Thyroid gland (tissue), 4 donors: ENCODE data around the gene MAMLD1. TPM values are rescaled to one million over a fixed set of nuclear protein-coding genes. Genes with fewer than 3 reads are reported as not detected.

ENCODE experiments used
- DNase-seq, 2 donors: peaks; one replicate each; pipeline ENCODE4 v3.0.0-alpha.2; 2019
- H3K27ac ChIP-seq, 3 donors: fragments of 200-600 bp; sonication (generic); 1 replicate in 2 of 3; 2 replicates in 1 of 3; pipeline ENCODE4 v1.5.1; 2016 to 2019; ENCODE audit warnings: mild to moderate bottlenecking in 1 of 3, moderate library complexity in 1 of 3
- H3K27me3 ChIP-seq: fragments of 200-600 bp; sonication (generic); one replicate; pipeline ENCODE4 v1.5.1; 2019
- H3K36me3 ChIP-seq, 2 donors: fragments of 200-600 bp; sonication (generic); one replicate each; pipeline ENCODE4 v1.5.1; 2016 to 2019
- H3K4me1 ChIP-seq, 2 donors: fragments of 200-600 bp; sonication (generic); one replicate each; pipeline ENCODE4 v1.5.1; 2017 to 2019
- H3K4me3 ChIP-seq, 3 donors: fragments of 200-600 bp; sonication (generic); replicated peaks in 1 of 3; 1 replicate in 2 of 3; 2 replicates in 1 of 3; pipeline ENCODE4 v1.5.1; 2016; ENCODE audit warnings: mild to moderate bottlenecking in 1 of 3
- H3K9me3 ChIP-seq: fragments of 200-600 bp; sonication (generic); one replicate; pipeline ENCODE4 v1.5.1; 2017
- POLR2A ChIP-seq, 2 donors: fragments of 450-650 bp; IDR thresholded peaks; one replicate each; pipeline ENCODE4 v1.6.1; 2017; ENCODE audit warnings: antibody characterized with exemption in 2 of 2, mild to moderate bottlenecking in 2 of 2, moderate library complexity in 1 of 2
- WGBS, 2 donors: methylation state at CpG; one replicate each; pipeline ENCODE4 v1.1.5; 2017; 5-methylcytosine and 5-hydroxymethylcytosine counted together
- intact Hi-C: fragments of 100-400 bp; cut with DNase I; formaldehyde crosslinking; loops from one replicate; pipeline ENCODE4 v1.15.1; 2023
- total RNA-seq, 4 donors: library from RNA; depleted of rRNA; stranded (reverse); fragments of >200 nt; gene quantifications; one replicate each; pipeline ENCODE4 v1.2.3, GENCODE V29; 2016
- TF ChIP-seq, protein P1 (sequence below), 6 experiments: fragments of 200-600 bp in 3 of 6; fragments of 450-650 bp in 3 of 6; sonication (generic) in 3 of 6; IDR thresholded peaks; one replicate each; pipeline ENCODE4 v1.5.1; 2016 to 2019; ENCODE audit warnings: antibody characterized with exemption in 6 of 6, mild to moderate bottlenecking in 2 of 6, inconsistent platforms in 1 of 6, moderate library complexity in 1 of 6

Gene MAMLD1
- total RNA-seq, 4 donors from 2014 or later = 1.3 to 2.2 (median 1.8) TPM

GRCh38 chrX:150540965-150541364 is 177.8 kb downstream of the MAMLD1 start:
- WGBS, 2 donors = 88% methylated on average over 3 of the region's 6 CpGs; no CpG with 5 or more reads in 1 of the 2 donors
- intact Hi-C loops = no loop called here
- H3K4me3 ChIP-seq = no peak overlapping the region
- H3K9me3 ChIP-seq = no peaks in the 10 kb centered on the region
- no peaks in the 10 kb centered on the region for H3K36me3 ChIP-seq
- no peaks in the 10 kb centered on the region for H3K27me3 ChIP-seq
- TF ChIP-seq, protein P1, sequence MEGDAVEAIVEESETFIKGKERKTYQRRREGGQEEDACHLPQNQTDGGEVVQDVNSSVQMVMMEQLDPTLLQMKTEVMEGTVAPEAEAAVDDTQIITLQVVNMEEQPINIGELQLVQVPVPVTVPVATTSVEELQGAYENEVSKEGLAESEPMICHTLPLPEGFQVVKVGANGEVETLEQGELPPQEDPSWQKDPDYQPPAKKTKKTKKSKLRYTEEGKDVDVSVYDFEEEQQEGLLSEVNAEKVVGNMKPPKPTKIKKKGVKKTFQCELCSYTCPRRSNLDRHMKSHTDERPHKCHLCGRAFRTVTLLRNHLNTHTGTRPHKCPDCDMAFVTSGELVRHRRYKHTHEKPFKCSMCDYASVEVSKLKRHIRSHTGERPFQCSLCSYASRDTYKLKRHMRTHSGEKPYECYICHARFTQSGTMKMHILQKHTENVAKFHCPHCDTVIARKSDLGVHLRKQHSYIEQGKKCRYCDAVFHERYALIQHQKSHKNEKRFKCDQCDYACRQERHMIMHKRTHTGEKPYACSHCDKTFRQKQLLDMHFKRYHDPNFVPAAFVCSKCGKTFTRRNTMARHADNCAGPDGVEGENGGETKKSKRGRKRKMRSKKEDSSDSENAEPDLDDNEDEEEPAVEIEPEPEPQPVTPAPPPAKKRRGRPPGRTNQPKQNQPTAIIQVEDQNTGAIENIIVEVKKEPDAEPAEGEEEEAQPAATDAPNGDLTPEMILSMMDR (IDR thresholded peaks at IDR 0.05) = no peak
- no peak for TF ChIP-seq POLR2A (IDR thresholded peaks at IDR 0.05)
- DNase-seq = no peak
- peaks cover 4 to 14% of the 10 kb centered on the region in 2 donors for H3K4me1 ChIP-seq
- no peak overlapping the region for H3K27ac ChIP-seq

DNA sequence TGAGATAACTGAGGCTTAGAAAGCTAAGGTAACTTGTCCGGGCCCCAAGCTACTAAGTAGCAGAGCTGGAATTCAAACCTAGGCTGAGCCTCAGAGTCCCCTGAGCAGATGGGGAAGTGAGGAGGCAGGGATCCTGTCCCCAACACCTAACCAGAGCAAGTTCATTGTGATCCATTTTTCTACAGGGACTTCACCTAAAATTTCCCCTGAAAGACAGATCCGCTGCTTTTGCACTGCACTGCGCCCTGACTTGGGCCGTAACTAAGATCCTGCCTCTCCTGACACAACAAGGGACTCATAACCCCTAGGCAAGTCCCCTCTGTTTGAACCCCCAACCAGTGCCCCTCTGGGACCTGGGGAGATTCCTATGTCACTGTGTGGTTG is 179.7 kb downstream of the MAMLD1 start:
- Histone ChIP-seq H3K27ac (no peak overlapping the region), H3K9me3 (no peaks in the 10 kb centered on the region), H3K4me3 (no peak overlapping the region), H3K27me3 (no peaks in the 10 kb centered on the region), H3K4me1 (peaks cover 9 to 31% of the 10 kb centered on the region in 2 donors), H3K36me3 (no peaks in the 10 kb centered on the region)
- no peak for DNase-seq
- WGBS, 2 donors = 95 to 100% methylated on average over 3 of the region's 4 CpGs
- intact Hi-C loops = no loop called here
- TF ChIP-seq, protein P1 (IDR thresholded peaks at IDR 0.05) = no peak
- TF ChIP-seq POLR2A (IDR thresholded peaks at IDR 0.05) = no peak

- H3K27me3 ChIP-seq = no peaks in the 10 kb centered on the region
- H3K4me3 ChIP-seq = no peak overlapping the region
- H3K27ac ChIP-seq = no peak overlapping the region
- H3K9me3 ChIP-seq = no peaks in the 10 kb centered on the region
- intact Hi-C loops = no loop called here
- H3K36me3 ChIP-seq = no peaks in the 10 kb centered on the region
- no peak for TF ChIP-seq POLR2A (IDR thresholded peaks at IDR 0.05)
- TF ChIP-seq, protein P1 (IDR thresholded peaks at IDR 0.05) = no peak
- WGBS, 2 donors = 81 to 88% methylated on average over 5 to 12 of the region's 13 CpGs
- DNase-seq = peak; percentile 23 to 31
- H3K4me1 ChIP-seq = peaks cover 9 to 35% of the 10 kb centered on the region in 2 donors
Measured at GRCh38 chrX:150543230-150544155, 180.4 kb downstream of the MAMLD1 start.

DNA sequence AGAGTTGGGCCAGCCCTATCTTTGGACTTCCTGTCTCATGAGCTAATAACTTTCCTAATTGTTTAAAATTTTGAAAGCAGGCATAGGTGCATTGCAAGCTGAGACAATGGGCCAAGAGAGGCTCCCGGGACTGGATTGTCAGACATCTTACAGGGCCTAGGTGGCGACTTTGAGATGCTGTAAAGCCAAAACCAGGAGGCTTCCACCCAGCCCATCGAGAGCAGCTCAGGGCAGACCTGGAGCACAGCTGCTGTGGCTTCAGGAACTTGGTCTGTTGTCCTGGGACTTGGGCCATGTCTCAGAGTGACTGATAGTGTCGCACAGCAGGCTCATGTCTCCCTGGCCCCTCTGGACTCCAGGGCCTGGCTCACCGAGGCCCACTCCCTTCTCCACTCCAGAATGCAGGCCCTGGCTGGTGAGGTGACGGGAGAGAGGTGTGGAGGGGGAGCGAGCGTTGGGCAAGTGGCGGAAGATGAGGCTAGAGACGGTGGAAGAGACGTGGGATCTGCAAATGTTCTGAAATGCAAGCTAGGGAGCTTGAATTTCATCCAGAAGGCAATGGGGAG is 181.2 kb downstream of the MAMLD1 start:
- Histone ChIP-seq H3K4me3 (no peak overlapping the region), H3K27me3 (no peaks in the 10 kb centered on the region), H3K9me3 (no peaks in the 10 kb centered on the region), H3K4me1 (peaks cover 9 to 35% of the 10 kb centered on the region in 2 donors), H3K27ac (no peak overlapping the region), H3K36me3 (no peaks in the 10 kb centered on the region)
- 86 to 94% methylated on average over 8 to 10 of the region's 11 CpGs for WGBS, 2 donors
- DNase-seq = no peak
- no peak for TF ChIP-seq POLR2A (IDR thresholded peaks at IDR 0.05)
- TF ChIP-seq, protein P1 (IDR thresholded peaks at IDR 0.05) = no peak
- intact Hi-C loops = no loop called here
